SU-DHL-6 (cell line): ENCODE data around the gene CDYL2.

Experiments
- CTCF ChIP-seq: fragments of 200-600 bp; sonication (generic); IDR thresholded peaks from one replicate; pipeline ENCODE4 v1.5.1; 2017; ENCODE audit warnings: antibody characterized with exemption, mild to moderate bottlenecking, low read length, moderate library complexity; ENCODE audit not compliant: insufficient read depth, poor library complexity, severe bottlenecking
- EZH2phosphoT487 ChIP-seq: fragments of 200-600 bp; sonication (generic), shearing (Covaris generic); conservative IDR thresholded peaks from 2 replicates; pipeline ENCODE4 v1.6.1; 2018; ENCODE audit warnings: mild to moderate bottlenecking, antibody characterized with exemption, low read length, moderate library complexity, mixed read lengths

- TF ChIP-seq CTCF, result no peak
- no peak for TF ChIP-seq EZH2phosphoT487
Observed at GRCh38 chr16:80627108-80627507, 177.3 kb downstream of the CDYL2 start.
